HG03442 (cell line): ENCODE data around the gene LRRC32.
"Not testable (repeated sequence)": the region's sequence is repeated elsewhere in the genome, so short reads cannot be mapped to it uniquely, and the experiment has no call there.

Source experiments
- ATAC-seq: cut with Tn5 transposase; IDR thresholded peaks from one replicate; pipeline ENCODE4 v1.9.1; 2021; ENCODE audit warnings: mild to moderate bottlenecking, moderate library complexity; ENCODE audit not compliant: unreplicated experiment

Gene LRRC32

GRCh38 chr11:76631566-76632308 is 38.8 kb downstream of the LRRC32 start:
- no peak for ATAC-seq

- ATAC-seq = no peak
Observed at GRCh38 chr11:76630600-76631281, 39.8 kb downstream of the LRRC32 start.

GRCh38 chr11:76629853-76630599 is 40.5 kb downstream of the LRRC32 start:
- ATAC-seq = no peak

- ATAC-seq = no peak
Observed at GRCh38 chr11:76629116-76629852, 41.3 kb downstream of the LRRC32 start.

GRCh38 chr11:76628408-76628947 is 42.1 kb downstream of the LRRC32 start:
- no peak for ATAC-seq

- no peak for ATAC-seq
Observed at GRCh38 chr11:76627606-76628005, 42.9 kb downstream of the LRRC32 start.

GRCh38 chr11:76626921-76627401 is 43.6 kb downstream of the LRRC32 start:
- ATAC-seq = peak; percentile 77

- ATAC-seq = no peak
Observed at GRCh38 chr11:76626266-76626665, 44.3 kb downstream of the LRRC32 start.

- ATAC-seq = no peak
Observed at GRCh38 chr11:76625472-76626186, 44.9 kb downstream of the LRRC32 start.

GRCh38 chr11:76624500-76625379 is 45.8 kb downstream of the LRRC32 start:
- ATAC-seq = no peak

- ATAC-seq = no peak
Observed at GRCh38 chr11:76623884-76624419, 46.6 kb downstream of the LRRC32 start.

- no peak for ATAC-seq
Observed at GRCh38 chr11:76623171-76623883, 47.2 kb downstream of the LRRC32 start.

GRCh38 chr11:76622493-76623094 is 48.0 kb downstream of the LRRC32 start:
- ATAC-seq = no peak

GRCh38 chr11:76621868-76622267 is 48.7 kb downstream of the LRRC32 start:
- ATAC-seq = no peak

GRCh38 chr11:76621466-76621865 is 49.1 kb downstream of the LRRC32 start:
- ATAC-seq = no peak

- ATAC-seq = no peak
Observed at GRCh38 chr11:76620489-76620888, 50.1 kb downstream of the LRRC32 start.

GRCh38 chr11:76619801-76620200 is 50.7 kb downstream of the LRRC32 start:
- ATAC-seq = not testable (repeated sequence)
